GM23248 (cell line): Measurements from ENCODE around the gene TXNIP. TPM values are rescaled to one million over a fixed set of nuclear protein-coding genes. Genes with fewer than 3 reads are reported as not detected.

Experiments
- DNase-seq: peaks from one replicate; pipeline ENCODE4 v3.0.0-alpha.2; 2015
- H2AFZ ChIP-seq: fragments of 200-600 bp; sonication (generic); 2 replicates; pipeline ENCODE4 v1.6.1; 2016; ENCODE audit warnings: antibody characterized with exemption
- H3F3A ChIP-seq: fragments of 200-600 bp; sonication (generic); 2 replicates; pipeline ENCODE4 v1.6.1; 2016; ENCODE audit warnings: mild to moderate bottlenecking, antibody characterized with exemption, mixed run types; ENCODE audit not compliant: insufficient read depth
- H3K27ac ChIP-seq: fragments of 200-600 bp; sonication (generic); 2 replicates; pipeline ENCODE4 v1.5.1; 2016; ENCODE audit warnings: mild to moderate bottlenecking
- H3K27me3 ChIP-seq: fragments of 200-600 bp; sonication (generic); replicated peaks from 2 replicates; pipeline ENCODE4 v1.6.1; 2016; ENCODE audit warnings: mild to moderate bottlenecking; ENCODE audit not compliant: insufficient read depth
- H3K36me3 ChIP-seq: fragments of 200-600 bp; sonication (generic); 2 replicates; pipeline ENCODE4 v1.6.1; 2016; ENCODE audit warnings: low read depth, mild to moderate bottlenecking
- H3K4me1 ChIP-seq: fragments of 200-600 bp; sonication (generic); 2 replicates; pipeline ENCODE4 v1.6.1; 2016; ENCODE audit warnings: mild to moderate bottlenecking; ENCODE audit not compliant: insufficient read depth
- H3K4me2 ChIP-seq: fragments of 200-600 bp; sonication (generic); one replicate; pipeline ENCODE4 v1.6.1; 2016; ENCODE audit warnings: mild to moderate bottlenecking; ENCODE audit not compliant: unreplicated experiment
- H3K4me3 ChIP-seq: fragments of 200-600 bp; sonication (generic); 2 replicates; pipeline ENCODE4 v1.5.1; 2016; ENCODE audit warnings: mild to moderate bottlenecking
- H3K79me2 ChIP-seq: fragments of 200-600 bp; sonication (generic); 2 replicates; pipeline ENCODE4 v1.6.1; 2016; ENCODE audit warnings: mild to moderate bottlenecking; ENCODE audit not compliant: insufficient read depth
- H3K9ac ChIP-seq: fragments of 200-600 bp; sonication (generic); 2 replicates; pipeline ENCODE4 v1.6.1; 2016; ENCODE audit warnings: mild to moderate bottlenecking
- H3K9me2 ChIP-seq: fragments of 200-600 bp; sonication (generic); 2 replicates; pipeline ENCODE4 v1.6.1; 2016; ENCODE audit warnings: mixed run types, mild to moderate bottlenecking, moderate library complexity; ENCODE audit not compliant: insufficient read depth
- H3K9me3 ChIP-seq: fragments of 200-600 bp; sonication (generic); one replicate; pipeline ENCODE4 v1.6.1; 2017; ENCODE audit warnings: low read depth
- H4K20me1 ChIP-seq: fragments of 200-600 bp; sonication (generic); 2 replicates; pipeline ENCODE4 v1.6.0; 2016; ENCODE audit not compliant: insufficient read depth
- EZH2 ChIP-seq: fragments of 200-600 bp; sonication (generic); IDR thresholded peaks from 2 replicates; pipeline ENCODE4 v1.6.1; 2018; ENCODE audit warnings: antibody characterized with exemption, mild to moderate bottlenecking; ENCODE audit not compliant: insufficient read depth, poor library complexity, severe bottlenecking
- EZH2phosphoT487 ChIP-seq: fragments of 200-600 bp; sonication (generic); IDR thresholded peaks from 2 replicates; pipeline ENCODE4 v1.6.1; 2018; ENCODE audit warnings: antibody characterized with exemption, moderate library complexity, mild to moderate bottlenecking, low read depth; ENCODE audit not compliant: insufficient read depth
- WGBS, 2 experiments: methylation state at CpG; one replicate each; pipeline ENCODE4 v1.1.6; 2015 to 2017; ENCODE audit warnings: low lambda C conversion rate in 2 of 2, low coverage in 1 of 2; ENCODE audit errors: missing lambda C conversion rate in 2 of 2; 5-methylcytosine and 5-hydroxymethylcytosine counted together
- in situ Hi-C: fragments of 300-500 bp; cut with MboI; formaldehyde crosslinking; loops from 2 replicates; pipeline ENCODE4 v1.15.0; 2020
- polyA plus RNA-seq: library from polyadenylated mRNA; unstranded; fragments of >200 nt; fragmentation: Nextera tagmentation; extraction: Ambion mirVana; gene quantifications from 2 replicates; pipeline ENCODE4 v1.2.1, GENCODE V29; 2016
- total RNA-seq: library from RNA; depleted of rRNA; stranded (reverse); fragments of >200 nt; shearing (Covaris generic); gene quantifications from 2 replicates; pipeline ENCODE4 v1.2.3, GENCODE V29; 2014

The TXNIP gene
- total and polyA plus RNA-seq, 2 experiments from 2014 or later = 169 to 263 TPM

DNA sequence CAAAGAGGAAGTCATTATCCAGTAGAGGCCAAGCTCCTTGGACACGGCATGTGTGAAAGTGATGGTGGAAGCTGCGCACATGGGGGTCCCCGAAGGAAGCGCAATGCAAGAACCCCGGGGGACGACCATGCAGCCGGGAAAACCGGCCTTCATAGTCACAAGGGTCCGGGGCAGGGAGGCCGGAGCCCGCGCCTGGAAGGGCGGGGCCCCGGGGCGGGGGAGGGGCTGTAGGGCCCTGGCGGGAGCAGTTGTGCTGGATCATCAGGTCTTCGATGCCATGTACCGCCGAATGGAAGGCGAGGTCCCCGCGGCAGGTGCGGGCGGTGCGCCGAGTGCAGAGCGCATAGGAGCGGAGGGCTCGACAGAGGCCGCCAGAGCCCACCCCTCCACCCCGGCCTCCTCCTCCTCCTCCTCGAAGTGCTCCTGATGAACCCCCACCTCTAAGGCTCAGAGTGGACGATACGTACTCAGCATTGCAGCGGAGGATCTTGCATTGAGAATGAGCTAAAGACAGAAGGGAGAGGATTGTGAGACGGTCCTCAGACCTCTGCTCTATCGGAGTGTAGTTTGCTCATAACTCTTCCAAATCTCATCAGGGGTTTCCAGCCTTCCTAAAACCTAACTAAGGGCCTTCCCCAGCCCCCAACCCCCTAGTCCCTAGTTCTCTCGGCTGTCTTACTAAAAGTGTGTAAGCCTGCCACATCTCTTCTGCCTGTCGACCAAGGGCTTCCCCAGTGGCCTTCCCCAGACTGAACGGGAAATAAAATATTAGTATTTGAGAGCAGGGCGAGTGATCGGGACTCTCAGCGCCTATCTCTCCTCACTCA is 23.1 kb upstream of the TXNIP start:
- Histone ChIP-seq H3F3A (peaks cover 11% of the 10 kb centered on the region), H3K4me1 (peaks cover 12% of the 10 kb centered on the region), H3K27ac (no peak overlapping the region), H3K36me3 (no peaks in the 10 kb centered on the region), H4K20me1 (no peaks in the 10 kb centered on the region), H3K27me3 (no peaks in the 10 kb centered on the region), H3K9ac (no peak overlapping the region), H3K4me3 (no peak overlapping the region), H2AFZ (no peak overlapping the region), H3K9me3 (no peaks in the 10 kb centered on the region), H3K9me2 (no peaks in the 10 kb centered on the region), H3K79me2 (no peaks in the 10 kb centered on the region), H3K4me2 (no peak overlapping the region)
- DNase-seq = no peak
- TF ChIP-seq EZH2phosphoT487 = no peak
- no peak for TF ChIP-seq EZH2
- in situ Hi-C loops = no loop called here
- WGBS, 2 experiments = 34 to 46% methylated on average over 20 to 42 of the region's 43 CpGs

GRCh38 chr1:146016891-146017290 is 20.5 kb upstream of the TXNIP start:
- no peaks in the 10 kb centered on the region for H3K27me3 ChIP-seq
- H2AFZ ChIP-seq = no peak overlapping the region
- 0% methylated on average over 1 of the region's 1 CpG for WGBS, 2 experiments
- no peak overlapping the region for H3K4me3 ChIP-seq
- peaks cover 19% of the 10 kb centered on the region for H3K4me1 ChIP-seq
- H3K4me2 ChIP-seq = peak overlapping the region; percentile 46
- in situ Hi-C loops = no loop called here
- no peak overlapping the region for H3K9ac ChIP-seq
- peak; percentile 65 for DNase-seq
- no peaks in the 10 kb centered on the region for H3K9me2 ChIP-seq
- H3K27ac ChIP-seq = peak overlapping the region; percentile 0; the same call in 1 of the 2 replicates
- no peaks in the 10 kb centered on the region for H4K20me1 ChIP-seq
- no peaks in the 10 kb centered on the region for H3K79me2 ChIP-seq
- H3K9me3 ChIP-seq = no peaks in the 10 kb centered on the region
- H3F3A ChIP-seq = peaks cover 19% of the 10 kb centered on the region
- TF ChIP-seq EZH2 (no peak), EZH2phosphoT487 (no peak)
- no peaks in the 10 kb centered on the region for H3K36me3 ChIP-seq

DNA sequence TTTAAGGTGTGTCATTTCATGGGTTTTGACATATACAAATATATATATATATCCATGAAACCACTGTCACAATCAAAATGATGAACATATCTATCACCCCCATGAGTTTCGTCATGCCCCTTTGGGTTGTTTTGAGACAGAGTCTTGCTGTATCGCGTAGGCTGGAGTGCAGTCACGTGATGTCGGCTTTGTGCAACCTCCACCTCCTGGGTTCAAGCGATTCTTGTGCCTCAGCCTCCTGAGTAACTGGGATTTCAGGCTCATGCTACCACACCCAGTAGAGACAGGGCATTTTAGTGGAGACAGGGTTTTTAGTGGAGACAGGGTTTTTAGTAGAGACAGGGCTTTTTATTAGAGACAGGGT is 17.2 kb upstream of the TXNIP start:
- Histone ChIP-seq H3K79me2 (no peaks in the 10 kb centered on the region), H4K20me1 (no peaks in the 10 kb centered on the region), H3K4me2 (peak overlapping the region; percentile 5), H3K9me3 (no peaks in the 10 kb centered on the region), H3K4me1 (peaks cover 19% of the 10 kb centered on the region), H3K4me3 (no peak overlapping the region), H3K27ac (peak overlapping the region; percentile 40), H2AFZ (no peak overlapping the region), H3K36me3 (no peaks in the 10 kb centered on the region), H3F3A (peaks cover 25% of the 10 kb centered on the region), H3K27me3 (no peaks in the 10 kb centered on the region), H3K9me2 (no peaks in the 10 kb centered on the region), H3K9ac (0 out of 2 replicates have a peak overlapping the region, but pooled peaks have one; percentile 8)
- TF ChIP-seq EZH2phosphoT487 (no peak), EZH2 (no peak)
- WGBS, 2 experiments = 73 to 76% methylated on average over 6 of the region's 6 CpGs
- in situ Hi-C loops = no loop called here
- DNase-seq = no peak

DNA sequence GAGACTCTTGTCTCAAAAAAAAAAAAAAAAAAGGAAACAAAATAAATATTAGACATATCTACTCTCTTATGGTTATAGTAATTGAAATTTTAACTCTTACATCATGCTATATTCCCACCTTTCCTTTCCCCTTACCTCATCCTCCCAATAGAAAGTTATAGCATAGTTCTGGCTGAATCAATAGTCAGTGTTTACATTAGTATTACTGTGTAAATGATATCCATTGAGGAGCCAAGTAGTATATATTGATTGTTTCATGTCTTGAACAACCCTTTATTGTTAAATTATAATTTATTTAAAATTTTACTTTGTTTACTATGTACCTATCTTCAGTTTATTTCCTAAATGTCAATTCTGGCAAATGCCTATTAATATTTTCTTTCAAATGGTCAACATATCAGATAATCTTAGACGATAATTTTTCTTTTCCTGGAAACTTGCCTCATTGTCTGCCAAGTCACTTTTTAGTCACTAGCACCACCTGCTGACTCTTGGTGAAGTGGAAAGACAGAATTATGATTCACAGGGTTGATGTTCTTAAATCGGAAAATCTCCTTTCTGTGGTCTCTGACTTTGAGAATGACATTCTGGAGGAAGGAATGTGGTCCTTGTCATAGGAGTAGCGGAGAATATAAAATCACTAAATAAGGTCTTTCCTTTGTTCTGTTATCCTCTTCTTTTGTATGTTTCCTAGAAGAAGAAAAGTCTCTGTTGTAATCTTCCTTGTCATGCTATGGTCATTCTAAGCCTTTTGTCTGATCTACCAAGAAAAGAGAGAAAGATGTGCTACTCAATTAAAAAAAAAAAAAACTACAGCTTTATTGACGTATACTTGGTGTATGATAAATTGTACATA is 16.6 kb upstream of the TXNIP start:
- H3K27ac ChIP-seq = peak overlapping the region; percentile 40
- WGBS, 2 experiments = 0 to 2% methylated on average over 4 of the region's 4 CpGs

More for the DNA sequence above, 16.6 kb upstream of the TXNIP start:
- TF ChIP-seq EZH2 (no peak), EZH2phosphoT487 (no peak)
- H3F3A ChIP-seq = peaks cover 25% of the 10 kb centered on the region
- no peak overlapping the region for H3K4me3 ChIP-seq
- H3K9me2 ChIP-seq = no peaks in the 10 kb centered on the region
- H3K4me1 ChIP-seq = peaks cover 19% of the 10 kb centered on the region
- H3K9ac ChIP-seq = 0 out of 2 replicates have a peak overlapping the region, but pooled peaks have one; percentile 8
- in situ Hi-C loops = no loop called here
- no peaks in the 10 kb centered on the region for H4K20me1 ChIP-seq
- no peaks in the 10 kb centered on the region for H3K9me3 ChIP-seq
- H3K79me2 ChIP-seq = no peaks in the 10 kb centered on the region
- no peaks in the 10 kb centered on the region for H3K27me3 ChIP-seq
- H3K36me3 ChIP-seq = no peaks in the 10 kb centered on the region
- no peak overlapping the region for H2AFZ ChIP-seq
- H3K4me2 ChIP-seq = peak overlapping the region; percentile 5
- DNase-seq = peak; percentile 93
